ENCODE measurements around the gene GALP. TPM values are rescaled to one million over a fixed set of nuclear protein-coding genes. Genes with fewer than 3 reads are reported as not detected.

Gene GALP
- total RNA-seq, 1 donor from 2014 or later: not detected

DNA sequence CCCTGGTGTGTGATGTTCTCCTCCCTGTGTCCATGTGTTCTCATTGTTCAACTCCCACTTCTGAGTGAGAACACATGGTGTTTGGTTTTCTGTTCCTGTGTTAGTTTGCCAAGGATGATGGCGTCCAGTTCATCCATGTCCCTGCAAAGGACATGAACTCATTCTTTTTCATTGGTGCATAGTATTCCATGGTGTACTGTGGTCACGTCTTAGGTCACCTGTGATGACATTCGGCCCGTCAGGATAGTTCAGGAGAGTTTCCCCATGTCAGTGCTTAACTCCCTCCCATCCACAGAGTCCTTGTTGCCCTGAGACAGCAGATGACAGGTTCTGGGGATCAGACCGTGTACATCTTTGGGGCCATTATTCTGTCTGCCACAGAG, 26.2 kb upstream of the GALP start:
- FAIRE-seq: no peak
- H3K27me3 ChIP-seq (ENCODE audit: insufficient read depth, low read length): no peaks in the 10 kb centered on the region
- no peak overlapping the region for H3K27ac ChIP-seq (ENCODE audit: low read depth, low read length)

DNA sequence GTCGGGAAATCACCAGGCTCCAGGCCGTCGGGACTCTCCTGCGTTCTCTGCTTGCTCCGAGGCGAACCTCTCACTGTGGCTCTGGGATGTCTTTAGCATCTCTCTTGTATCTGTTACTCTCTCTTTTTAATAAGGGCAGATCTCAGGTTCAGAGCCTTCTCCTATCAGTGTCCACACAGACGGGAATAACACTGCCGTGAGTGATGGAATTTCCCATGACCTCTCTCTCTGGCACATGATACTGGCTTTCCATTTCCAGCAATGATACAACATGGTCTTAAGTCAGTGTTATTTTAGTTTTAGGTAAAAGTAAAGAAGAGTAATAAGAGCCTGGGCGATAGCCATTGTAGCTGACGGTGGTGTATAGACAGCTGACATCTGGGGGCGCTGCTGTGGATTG, 25.4 kb upstream of the GALP start:
- no peak overlapping the region for H2AFZ ChIP-seq (ENCODE audit: low read depth, low read length)
- H3K36me3 ChIP-seq (ENCODE audit: insufficient read depth, low read length): no peaks in the 10 kb centered on the region
- H3K9ac ChIP-seq (ENCODE audit: low read length): no peak overlapping the region
- H3K4me2 ChIP-seq (ENCODE audit: low read length): no peak overlapping the region
- Mint-ChIP-seq H3K9me3 (ENCODE audit: unreplicated experiment) (peaks cover 2% of the 10 kb centered on the region), H3K36me3 (ENCODE audit: low read depth, unreplicated experiment) (peaks cover 13% of the 10 kb centered on the region), H3K4me1 (ENCODE audit: low read depth, unreplicated experiment) (peaks cover 11% of the 10 kb centered on the region), H3K27ac (ENCODE audit: unreplicated experiment) (no peak overlapping the region), H3K4me3 (ENCODE audit: unreplicated experiment) (no peak overlapping the region), H3K27me3 (ENCODE audit: low read depth, unreplicated experiment) (no peaks in the 10 kb centered on the region)
- no peak for TF ChIP-seq EZH2 (IDR thresholded peaks at IDR 0.05; ENCODE audit: insufficient read depth, low read length)
- TF ChIP-seq, protein P1, sequence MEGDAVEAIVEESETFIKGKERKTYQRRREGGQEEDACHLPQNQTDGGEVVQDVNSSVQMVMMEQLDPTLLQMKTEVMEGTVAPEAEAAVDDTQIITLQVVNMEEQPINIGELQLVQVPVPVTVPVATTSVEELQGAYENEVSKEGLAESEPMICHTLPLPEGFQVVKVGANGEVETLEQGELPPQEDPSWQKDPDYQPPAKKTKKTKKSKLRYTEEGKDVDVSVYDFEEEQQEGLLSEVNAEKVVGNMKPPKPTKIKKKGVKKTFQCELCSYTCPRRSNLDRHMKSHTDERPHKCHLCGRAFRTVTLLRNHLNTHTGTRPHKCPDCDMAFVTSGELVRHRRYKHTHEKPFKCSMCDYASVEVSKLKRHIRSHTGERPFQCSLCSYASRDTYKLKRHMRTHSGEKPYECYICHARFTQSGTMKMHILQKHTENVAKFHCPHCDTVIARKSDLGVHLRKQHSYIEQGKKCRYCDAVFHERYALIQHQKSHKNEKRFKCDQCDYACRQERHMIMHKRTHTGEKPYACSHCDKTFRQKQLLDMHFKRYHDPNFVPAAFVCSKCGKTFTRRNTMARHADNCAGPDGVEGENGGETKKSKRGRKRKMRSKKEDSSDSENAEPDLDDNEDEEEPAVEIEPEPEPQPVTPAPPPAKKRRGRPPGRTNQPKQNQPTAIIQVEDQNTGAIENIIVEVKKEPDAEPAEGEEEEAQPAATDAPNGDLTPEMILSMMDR (IDR thresholded peaks at IDR 0.05; ENCODE audit: insufficient read depth, low read depth, low read length): no peak
- peaks cover 29% of the 10 kb centered on the region for H3K79me2 ChIP-seq (ENCODE audit: insufficient read depth, low read length)
- FAIRE-seq: no peak
- no peaks in the 10 kb centered on the region for H3K27me3 ChIP-seq (ENCODE audit: insufficient read depth, low read length)
- H3K4me3 ChIP-seq (ENCODE audit: insufficient read depth, low read depth, low read length): no peak overlapping the region
- peaks cover 49% of the 10 kb centered on the region for H4K20me1 ChIP-seq (ENCODE audit: insufficient read depth, low read length)
- no peaks in the 10 kb centered on the region for H3K9me3 ChIP-seq (ENCODE audit: insufficient read depth, low read depth, low read length)
- H3K27ac ChIP-seq (ENCODE audit: low read depth, low read length): no peak overlapping the region
- no peak for DNase-seq (ENCODE audit: low read depth)
- H3K4me1 ChIP-seq (ENCODE audit: insufficient read depth, low read length): no peaks in the 10 kb centered on the region

More for the DNA sequence above, 26.2 kb upstream of the GALP start:
- no peak overlapping the region for H3K4me3 ChIP-seq (ENCODE audit: insufficient read depth, low read depth, low read length)
- peaks cover 48% of the 10 kb centered on the region for H4K20me1 ChIP-seq (ENCODE audit: insufficient read depth, low read length)
- no peak overlapping the region for H3K9ac ChIP-seq (ENCODE audit: low read length)
- DNase-seq (ENCODE audit: low read depth): no peak
- TF ChIP-seq EZH2 (IDR thresholded peaks at IDR 0.05; ENCODE audit: insufficient read depth, low read length): no peak
- TF ChIP-seq, protein P1 (IDR thresholded peaks at IDR 0.05; ENCODE audit: insufficient read depth, low read depth, low read length): no peak
- Mint-ChIP-seq H3K9me3 (ENCODE audit: unreplicated experiment) (peaks cover 2% of the 10 kb centered on the region), H3K27ac (ENCODE audit: unreplicated experiment) (no peak overlapping the region), H3K27me3 (ENCODE audit: low read depth, unreplicated experiment) (no peaks in the 10 kb centered on the region), H3K4me1 (ENCODE audit: low read depth, unreplicated experiment) (peaks cover 11% of the 10 kb centered on the region), H3K4me3 (ENCODE audit: unreplicated experiment) (no peak overlapping the region), H3K36me3 (ENCODE audit: low read depth, unreplicated experiment) (peaks cover 13% of the 10 kb centered on the region)
- H3K79me2 ChIP-seq (ENCODE audit: insufficient read depth, low read length): peaks cover 34% of the 10 kb centered on the region
- no peak overlapping the region for H3K4me2 ChIP-seq (ENCODE audit: low read length)
- no peaks in the 10 kb centered on the region for H3K36me3 ChIP-seq (ENCODE audit: insufficient read depth, low read length)
- H3K4me1 ChIP-seq (ENCODE audit: insufficient read depth, low read length): no peaks in the 10 kb centered on the region
- no peak overlapping the region for H2AFZ ChIP-seq (ENCODE audit: low read depth, low read length)
- no peaks in the 10 kb centered on the region for H3K9me3 ChIP-seq (ENCODE audit: insufficient read depth, low read depth, low read length)

DNA sequence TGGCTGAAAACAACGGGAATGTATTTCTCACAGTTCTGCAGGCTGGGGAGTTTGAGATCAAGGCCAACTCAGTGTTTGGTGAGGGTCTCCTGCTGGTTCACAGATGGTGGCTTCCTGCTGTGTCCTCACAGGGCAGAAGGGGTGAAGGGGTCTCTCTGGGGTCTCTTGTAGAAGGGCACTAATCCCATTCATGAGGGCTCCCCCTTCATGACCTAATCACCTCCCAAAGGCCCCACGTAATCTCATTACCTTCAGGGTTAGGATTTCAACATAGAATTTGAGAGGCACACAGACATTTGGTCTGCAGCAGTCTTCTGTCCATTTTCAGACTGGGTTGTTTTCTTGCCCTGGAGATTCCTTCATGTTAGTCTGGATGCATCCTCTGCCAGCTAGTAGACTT, 23.2 kb upstream of the GALP start:
- Histone ChIP-seq H4K20me1 (ENCODE audit: insufficient read depth, low read length) (peaks cover 42% of the 10 kb centered on the region), H3K79me2 (ENCODE audit: insufficient read depth, low read length) (peaks cover 26% of the 10 kb centered on the region), H3K4me1 (ENCODE audit: insufficient read depth, low read length) (no peaks in the 10 kb centered on the region), H3K36me3 (ENCODE audit: insufficient read depth, low read length) (no peaks in the 10 kb centered on the region), H3K9ac (ENCODE audit: low read length) (no peak overlapping the region), H3K27ac (ENCODE audit: low read depth, low read length) (no peak overlapping the region), H3K4me3 (ENCODE audit: insufficient read depth, low read depth, low read length) (no peak overlapping the region), H3K4me2 (ENCODE audit: low read length) (no peak overlapping the region), H2AFZ (ENCODE audit: low read depth, low read length) (no peak overlapping the region), H3K9me3 (ENCODE audit: insufficient read depth, low read depth, low read length) (no peaks in the 10 kb centered on the region), H3K27me3 (ENCODE audit: insufficient read depth, low read length) (no peaks in the 10 kb centered on the region)
- FAIRE-seq (no peak), DNase-seq (ENCODE audit: low read depth) (no peak)
- Mint-ChIP-seq H3K27ac (ENCODE audit: unreplicated experiment) (peak overlapping the region; percentile 34), H3K4me1 (ENCODE audit: low read depth, unreplicated experiment) (peaks cover 11% of the 10 kb centered on the region), H3K4me3 (ENCODE audit: unreplicated experiment) (no peak overlapping the region), H3K27me3 (ENCODE audit: low read depth, unreplicated experiment) (no peaks in the 10 kb centered on the region), H3K36me3 (ENCODE audit: low read depth, unreplicated experiment) (peaks cover 23% of the 10 kb centered on the region), H3K9me3 (ENCODE audit: unreplicated experiment) (peaks cover 2% of the 10 kb centered on the region)
- TF ChIP-seq EZH2 (IDR thresholded peaks at IDR 0.05; ENCODE audit: insufficient read depth, low read length): no peak
- TF ChIP-seq, protein P1 (IDR thresholded peaks at IDR 0.05; ENCODE audit: insufficient read depth, low read depth, low read length): no peak
